GM18511 (cell line): Measurements from ENCODE around the gene LRFN2.

ENCODE experiments used
- ATAC-seq: cut with Tn5 transposase; IDR thresholded peaks from one replicate; pipeline ENCODE4 v1.9.1; 2021; ENCODE audit warnings: mild to moderate bottlenecking, moderate library complexity; ENCODE audit not compliant: unreplicated experiment

Gene LRFN2

DNA sequence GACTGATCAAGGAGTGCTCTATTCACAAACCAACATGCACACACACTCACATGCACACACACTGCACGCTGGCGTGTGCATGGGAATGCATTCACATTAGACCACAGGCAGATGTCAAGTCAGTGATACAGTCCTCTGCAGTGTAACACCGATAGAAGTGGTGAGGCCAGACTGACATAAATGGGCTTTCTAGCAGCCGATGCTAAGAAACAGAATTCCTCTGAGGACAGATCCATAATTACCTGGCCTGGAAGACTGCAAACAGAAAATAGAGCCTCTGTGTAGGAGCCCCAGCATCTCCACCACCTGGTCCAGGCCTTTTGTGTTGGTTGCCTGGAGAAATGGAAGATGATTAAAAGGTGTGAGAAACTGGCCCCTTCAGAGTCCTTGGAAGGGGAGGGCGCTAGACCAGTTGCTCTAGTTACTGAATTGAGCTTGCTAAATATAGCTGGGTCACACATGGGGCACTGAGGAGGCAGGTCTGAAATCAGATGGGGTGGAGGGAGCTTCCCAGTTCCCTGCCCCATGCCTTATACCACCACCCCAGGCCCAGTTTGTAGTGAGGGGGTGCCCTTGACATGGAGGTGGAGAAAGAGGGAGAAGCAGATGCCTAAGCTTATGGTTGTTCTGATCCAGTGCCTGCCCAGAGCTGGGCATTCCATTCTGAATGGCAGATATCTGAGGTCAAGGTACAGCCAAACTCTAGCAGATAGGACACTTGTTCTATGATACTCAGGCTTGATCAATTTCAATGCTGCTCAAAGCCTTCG, 233.8 kb downstream of the LRFN2 start:
- ATAC-seq, result no peak

DNA sequence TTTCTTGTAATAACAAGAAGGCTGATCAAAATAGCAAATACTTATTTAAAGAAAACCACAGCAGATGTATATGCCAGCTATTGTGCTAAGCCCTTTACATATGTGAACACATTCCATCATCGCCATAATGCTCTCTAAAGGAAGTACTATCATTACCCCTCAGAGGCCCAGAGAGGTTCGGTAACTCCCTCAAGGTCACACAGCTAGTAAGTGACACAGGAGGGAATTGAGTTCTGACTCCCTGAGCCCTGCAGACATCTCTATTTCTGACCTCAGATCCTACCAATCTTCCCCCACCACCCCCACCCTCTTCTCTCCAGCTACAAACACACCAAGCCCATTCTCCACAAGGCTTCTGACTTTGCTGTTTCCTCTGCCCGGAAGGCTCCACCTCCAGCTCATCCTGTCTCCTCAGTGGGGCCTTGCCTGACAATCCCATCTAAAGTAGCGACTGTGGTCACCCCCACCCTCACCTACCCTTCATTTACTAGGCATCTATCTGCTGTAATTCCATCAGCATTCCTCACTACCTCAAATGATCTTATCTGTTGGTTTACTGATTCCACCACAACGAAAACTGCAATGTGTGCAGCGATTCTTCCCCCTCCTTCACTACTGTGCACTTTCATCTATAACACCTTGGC, 234.5 kb downstream of the LRFN2 start:
- no peak for ATAC-seq

- ATAC-seq, result no peak
Observed at GRCh38 chr6:40352006-40352405, 235.2 kb downstream of the LRFN2 start.

GRCh38 chr6:40350747-40351217, 236.4 kb downstream of the LRFN2 start:
- ATAC-seq, result no peak

- no peak for ATAC-seq
Observed at GRCh38 chr6:40349901-40350746, 237.0 kb downstream of the LRFN2 start.

- no peak for ATAC-seq
Observed at GRCh38 chr6:40349123-40349900, 237.9 kb downstream of the LRFN2 start.

- no peak for ATAC-seq
Observed at GRCh38 chr6:40348591-40348990, 238.6 kb downstream of the LRFN2 start.

DNA sequence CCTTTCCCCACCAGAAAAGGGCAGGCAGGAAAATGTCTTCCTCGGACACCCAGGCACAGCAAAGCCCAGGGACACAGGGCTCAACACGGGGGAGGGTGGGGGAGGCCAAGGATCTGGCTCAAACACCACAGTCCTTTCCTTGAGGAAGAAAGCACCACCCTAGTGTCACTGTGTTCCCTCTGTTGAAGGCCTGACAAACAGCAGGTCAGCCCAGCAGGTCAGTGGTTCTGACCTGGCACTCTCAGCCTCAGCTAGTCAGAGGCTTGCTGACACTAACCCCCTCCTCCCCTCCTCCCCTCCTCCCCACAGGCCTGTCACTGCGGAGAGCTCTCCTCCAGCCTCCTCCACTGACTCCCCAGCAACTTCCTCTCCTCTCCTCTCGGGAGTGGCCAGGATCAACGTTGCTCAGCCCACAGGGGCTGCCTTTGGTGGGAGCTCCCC, 239.6 kb downstream of the LRFN2 start:
- ATAC-seq, result no peak

DNA sequence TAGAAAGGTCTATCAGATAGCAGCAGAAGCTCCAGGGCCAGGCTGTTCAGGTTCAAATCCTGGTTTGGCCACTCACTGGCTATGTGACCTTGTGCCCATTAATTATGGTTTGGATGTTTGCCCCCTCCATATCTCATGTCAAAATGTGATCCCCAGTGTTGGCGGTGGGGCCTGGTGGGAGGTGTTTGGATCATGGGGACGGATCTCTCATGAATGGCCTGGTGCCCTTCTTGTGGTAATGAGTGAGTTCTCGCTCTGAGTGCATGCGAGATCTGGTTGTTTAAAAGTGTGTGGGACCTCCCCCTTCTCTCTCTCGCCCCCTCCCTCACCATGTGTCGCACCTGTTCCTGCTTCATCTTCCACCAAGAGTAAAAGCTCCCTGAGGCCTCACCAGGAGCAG, 240.9 kb downstream of the LRFN2 start:
- no peak for ATAC-seq

- no peak for ATAC-seq
Observed at GRCh38 chr6:40344566-40345167, 242.5 kb downstream of the LRFN2 start.

DNA sequence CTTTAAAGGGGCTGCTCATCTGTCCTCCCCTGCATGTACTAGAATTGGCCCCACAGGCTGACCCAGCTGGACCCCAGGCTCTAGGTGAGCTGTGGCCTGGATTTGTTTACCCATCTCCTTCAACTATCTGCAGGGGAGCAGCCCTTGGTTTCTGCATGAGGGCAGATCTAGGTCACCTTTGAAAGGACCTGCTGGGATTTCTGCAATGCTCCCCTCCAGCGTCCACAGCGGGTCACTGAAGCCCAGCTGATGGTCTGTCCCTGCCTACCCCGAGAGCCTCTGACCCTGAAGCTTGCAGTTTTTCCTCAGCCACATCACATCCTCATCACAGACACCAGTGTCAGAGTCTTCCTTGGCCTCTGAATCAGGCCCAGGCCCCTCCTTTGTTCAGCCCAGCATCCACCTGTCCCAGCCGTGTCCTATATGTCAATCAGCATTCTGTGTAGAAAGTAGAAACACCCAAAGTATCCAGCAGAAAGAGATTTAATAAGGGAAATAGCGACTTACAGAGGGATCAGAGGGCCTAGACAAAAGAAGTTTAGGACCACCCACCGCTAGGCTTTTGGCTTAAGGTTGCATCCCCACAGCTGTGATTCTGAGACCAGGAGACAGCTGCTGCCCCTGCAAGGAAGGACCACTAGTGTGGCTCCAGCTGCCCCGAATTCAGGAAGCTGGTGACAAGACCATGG, 243.1 kb downstream of the LRFN2 start:
- ATAC-seq, result no peak

DNA sequence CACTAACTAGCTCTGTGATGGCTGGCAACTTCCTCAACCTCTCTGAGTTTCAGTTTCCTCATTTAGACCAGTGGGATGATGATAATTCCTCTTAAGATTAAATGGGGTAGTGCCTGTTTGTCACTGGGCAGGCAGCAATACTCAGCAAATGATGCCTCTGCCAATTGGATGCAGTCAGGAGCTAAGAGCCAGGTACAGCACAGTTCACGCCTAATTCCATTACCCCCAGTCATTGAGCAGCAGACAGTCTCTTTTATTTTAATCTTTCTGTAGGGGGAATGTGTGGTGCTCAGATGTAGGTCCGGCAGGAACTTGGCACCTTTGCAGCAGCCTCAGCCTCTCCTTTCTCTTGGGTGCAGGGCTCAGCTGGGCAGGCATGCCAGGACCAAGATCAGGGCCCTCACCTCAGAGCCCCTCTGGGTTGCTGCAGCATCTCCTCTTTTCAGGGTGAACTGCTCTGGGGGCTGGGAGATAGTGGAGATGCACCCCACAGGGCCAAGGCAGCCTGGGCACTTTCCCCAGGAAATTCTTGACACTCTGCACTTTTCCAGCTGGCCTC, 243.8 kb downstream of the LRFN2 start:
- ATAC-seq, result no peak

DNA sequence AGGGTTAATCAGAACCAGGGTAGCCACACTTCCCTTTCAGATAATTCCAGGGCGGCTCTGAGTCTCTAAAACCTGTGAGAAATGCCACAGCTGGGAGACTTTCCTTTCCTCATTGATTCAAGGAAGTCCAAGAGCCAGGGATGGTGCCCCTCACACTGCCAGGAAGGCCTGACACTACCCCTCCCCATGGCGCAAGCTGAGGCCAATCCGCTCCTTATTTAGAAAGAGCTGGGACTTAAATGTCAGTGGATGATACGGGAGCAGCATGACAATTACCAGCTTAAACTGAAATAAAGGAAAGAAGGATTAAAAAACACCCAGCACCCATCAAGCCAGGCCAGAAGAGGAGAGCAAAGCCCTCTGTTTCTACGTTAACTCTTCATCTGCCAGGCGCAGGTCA, 244.4 kb downstream of the LRFN2 start:
- ATAC-seq, result no peak

DNA sequence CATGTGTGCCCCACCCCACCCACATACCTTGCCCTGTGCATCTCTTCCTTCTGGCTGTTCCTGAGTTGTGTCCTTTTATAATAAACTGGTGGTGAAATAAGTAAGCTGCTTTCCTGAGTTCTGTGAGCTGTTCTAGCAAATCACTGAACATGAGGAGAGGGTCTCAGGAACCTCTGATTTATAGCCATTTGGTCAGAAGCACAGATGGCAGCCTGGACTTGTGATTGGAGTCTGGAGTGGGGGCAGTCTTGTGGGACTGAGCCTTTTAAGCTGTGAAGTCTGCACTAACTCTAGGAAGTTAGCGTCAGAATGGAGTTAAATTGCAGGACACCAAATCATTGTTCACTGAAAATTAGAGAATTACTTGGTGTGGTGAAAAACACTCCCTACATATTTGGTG, 245.4 kb downstream of the LRFN2 start:
- ATAC-seq, result no peak
